ENCODE results near the gene CD59. TPM values are rescaled to one million over a fixed set of nuclear protein-coding genes. Genes with fewer than 3 reads are reported as not detected.

Gene CD59
- total RNA-seq, 1 donor from 2014 or later, result 1,004 TPM

DNA sequence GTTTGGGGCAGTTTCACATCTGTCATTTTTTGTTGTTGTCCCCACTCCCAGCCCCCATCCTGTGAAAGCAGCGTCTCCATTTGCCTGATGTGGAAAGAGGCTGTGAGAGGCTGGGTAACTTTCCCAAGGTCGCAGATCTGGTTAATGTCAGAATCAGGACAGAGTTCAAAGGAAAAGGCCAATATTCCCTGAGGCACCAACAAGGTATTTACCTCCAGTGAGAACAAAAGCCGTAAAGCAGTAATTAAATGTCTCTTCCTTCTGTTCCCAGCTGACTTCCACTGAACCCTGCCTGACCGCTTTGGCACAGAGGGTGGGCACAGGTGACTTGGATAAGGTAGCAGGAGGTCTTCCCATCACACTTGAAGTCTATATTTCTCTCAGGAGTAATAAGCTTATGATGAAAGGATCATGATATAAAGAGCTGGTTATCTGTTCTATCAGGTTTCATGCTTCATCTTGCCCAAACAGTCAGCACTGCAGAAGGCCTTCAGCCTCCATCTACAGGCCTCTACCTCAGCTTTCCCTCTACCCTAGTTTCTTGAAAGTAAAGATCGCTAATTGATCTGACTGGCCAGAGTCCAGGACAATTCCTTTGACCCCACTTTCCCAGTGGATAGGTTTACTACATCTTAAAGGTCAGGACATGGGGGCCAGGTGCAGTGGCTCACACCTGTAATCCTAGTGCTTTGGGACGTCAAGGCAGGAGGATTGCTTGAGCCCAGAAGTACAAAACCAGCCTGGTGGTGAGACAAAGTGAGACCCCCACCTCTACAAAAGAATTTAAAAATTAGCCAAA, 45.0 kb downstream of the CD59 start:
- peaks cover 32% of the 10 kb centered on the region for H3K4me1 ChIP-seq

DNA sequence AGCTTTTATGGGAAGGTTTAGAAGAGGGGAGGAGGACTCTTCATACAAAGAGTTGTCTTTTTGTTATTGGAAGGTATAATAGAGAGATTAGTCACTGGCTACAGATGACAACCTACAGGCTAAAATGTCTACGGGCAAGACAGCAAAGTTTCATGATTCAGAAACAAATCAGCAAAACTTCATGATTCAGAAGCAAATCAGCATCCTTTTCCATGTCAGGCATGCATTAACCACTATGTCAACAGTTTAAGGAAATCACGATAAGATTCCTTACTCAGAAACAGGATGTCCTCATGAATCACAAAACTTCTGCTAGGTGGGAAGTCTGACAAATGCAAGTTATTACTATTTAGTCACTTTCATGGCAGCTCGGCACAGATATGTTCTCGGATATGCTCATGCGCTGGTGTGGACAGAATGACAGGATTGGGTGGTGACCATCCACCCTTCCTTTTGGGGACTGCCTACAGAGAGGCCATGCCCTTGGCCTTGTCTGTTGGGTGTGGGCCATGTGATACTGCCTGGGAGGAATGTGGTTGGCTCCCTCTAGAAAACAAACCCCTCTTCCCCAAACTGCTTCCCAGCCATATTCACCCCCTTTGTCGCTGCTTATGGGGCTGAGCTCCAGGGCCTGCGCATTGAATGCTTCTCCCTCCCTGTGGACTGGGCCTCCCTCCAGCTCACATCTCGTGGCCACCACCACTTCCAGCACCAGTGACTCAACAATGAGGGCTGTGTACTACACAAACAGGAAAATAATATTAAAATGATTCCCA, 45.7 kb downstream of the CD59 start:
- TF ChIP-seq, protein P1, sequence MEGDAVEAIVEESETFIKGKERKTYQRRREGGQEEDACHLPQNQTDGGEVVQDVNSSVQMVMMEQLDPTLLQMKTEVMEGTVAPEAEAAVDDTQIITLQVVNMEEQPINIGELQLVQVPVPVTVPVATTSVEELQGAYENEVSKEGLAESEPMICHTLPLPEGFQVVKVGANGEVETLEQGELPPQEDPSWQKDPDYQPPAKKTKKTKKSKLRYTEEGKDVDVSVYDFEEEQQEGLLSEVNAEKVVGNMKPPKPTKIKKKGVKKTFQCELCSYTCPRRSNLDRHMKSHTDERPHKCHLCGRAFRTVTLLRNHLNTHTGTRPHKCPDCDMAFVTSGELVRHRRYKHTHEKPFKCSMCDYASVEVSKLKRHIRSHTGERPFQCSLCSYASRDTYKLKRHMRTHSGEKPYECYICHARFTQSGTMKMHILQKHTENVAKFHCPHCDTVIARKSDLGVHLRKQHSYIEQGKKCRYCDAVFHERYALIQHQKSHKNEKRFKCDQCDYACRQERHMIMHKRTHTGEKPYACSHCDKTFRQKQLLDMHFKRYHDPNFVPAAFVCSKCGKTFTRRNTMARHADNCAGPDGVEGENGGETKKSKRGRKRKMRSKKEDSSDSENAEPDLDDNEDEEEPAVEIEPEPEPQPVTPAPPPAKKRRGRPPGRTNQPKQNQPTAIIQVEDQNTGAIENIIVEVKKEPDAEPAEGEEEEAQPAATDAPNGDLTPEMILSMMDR (IDR thresholded peaks at IDR 0.05), result no peak
- intact Hi-C loops (cut with DNase I), result no loop called here
- no peaks in the 10 kb centered on the region for H3K9me3 ChIP-seq
- H3K36me3 ChIP-seq, result no peaks in the 10 kb centered on the region
- peaks cover 32% of the 10 kb centered on the region for H3K4me1 ChIP-seq
- peak overlapping the region; percentile 81 for H3K27ac ChIP-seq
- no peak overlapping the region for H3K4me3 ChIP-seq
- H3K27me3 ChIP-seq, result no peaks in the 10 kb centered on the region
- DNase-seq, result no peak
- ATAC-seq, result peak; percentile 65

More for the DNA sequence above, 45.0 kb downstream of the CD59 start:
- Histone ChIP-seq H3K36me3 (no peaks in the 10 kb centered on the region), H3K27me3 (no peaks in the 10 kb centered on the region), H3K27ac (peak overlapping the region; percentile 81), H3K9me3 (no peaks in the 10 kb centered on the region), H3K4me3 (no peak overlapping the region)
- ATAC-seq (no peak), DNase-seq (no peak)
- intact Hi-C loops (cut with DNase I), result no loop called here
- TF ChIP-seq, protein P1 (IDR thresholded peaks at IDR 0.05), result no peak

- TF ChIP-seq, protein P1 (IDR thresholded peaks at IDR 0.05), result no peak
- DNase-seq (no peak), ATAC-seq (no peak)
- Histone ChIP-seq H3K4me3 (no peak overlapping the region), H3K27ac (peak overlapping the region; percentile 68), H3K36me3 (no peaks in the 10 kb centered on the region), H3K9me3 (no peaks in the 10 kb centered on the region), H3K4me1 (peaks cover 32% of the 10 kb centered on the region), H3K27me3 (no peaks in the 10 kb centered on the region)
- intact Hi-C loops (cut with DNase I), result loop anchor here (5.0 kb wide), 1 partner anchor 327 kb away; no protein-coding TSS in a partner anchor
Measured at GRCh38 chr11:33689501-33689900, 46.7 kb downstream of the CD59 start.

- DNase-seq, result no peak
- peaks cover 32% of the 10 kb centered on the region for H3K4me1 ChIP-seq
- H3K4me3 ChIP-seq, result no peak overlapping the region
- no peaks in the 10 kb centered on the region for H3K27me3 ChIP-seq
- ATAC-seq, result no peak
- no peaks in the 10 kb centered on the region for H3K9me3 ChIP-seq
- intact Hi-C loops (cut with DNase I), result loop anchor here (5.0 kb wide), 1 partner anchor 327 kb away; no protein-coding TSS in a partner anchor
- peak overlapping the region; percentile 68 for H3K27ac ChIP-seq
- H3K36me3 ChIP-seq, result no peaks in the 10 kb centered on the region
- TF ChIP-seq, protein P1 (IDR thresholded peaks at IDR 0.05), result no peak
Measured at GRCh38 chr11:33689085-33689484, 47.1 kb downstream of the CD59 start.

- H3K4me1 ChIP-seq, result peaks cover 28% of the 10 kb centered on the region
- ATAC-seq (peak; percentile 42), DNase-seq (no peak)
- intact Hi-C loops (cut with DNase I), result loop anchor here (5.0 kb wide), 1 partner anchor 326 kb away; no protein-coding TSS in a partner anchor
- no peaks in the 10 kb centered on the region for H3K36me3 ChIP-seq
- no peak overlapping the region for H3K4me3 ChIP-seq
- H3K9me3 ChIP-seq, result no peaks in the 10 kb centered on the region
- TF ChIP-seq, protein P1 (IDR thresholded peaks at IDR 0.05), result peak; percentile 61
- no peaks in the 10 kb centered on the region for H3K27me3 ChIP-seq
- H3K27ac ChIP-seq, result no peak overlapping the region
Measured at GRCh38 chr11:33687733-33688479, 48.3 kb downstream of the CD59 start.
